ENCODE results near the gene PKIG. TPM values are rescaled to one million over a fixed set of nuclear protein-coding genes. Genes with fewer than 3 reads are reported as not detected.

The PKIG gene
- total RNA-seq, 2 experiments from 2014 or later: 3.3 to 5.1 TPM

Other genes with a start within 250 kb of the PKIG start
- not detected for gene R3HDML, start 245.5 kb upstream of the PKIG start, total RNA-seq
- not detected for gene HNF4A, start 226.9 kb upstream of the PKIG start, total RNA-seq
- gene TTPAL, start 106.7 kb upstream of the PKIG start, total RNA-seq: 10 to 100 TPM; 17.1 to 19.5 TPM
- gene SERINC3, start 60.5 kb upstream of the PKIG start, total RNA-seq: 10 to 100 TPM; 82.2 to 98.4 TPM
- 100 to 1,000 TPM; 103 to 107 TPM for gene ADA, start 69.1 kb downstream of the PKIG start, total RNA-seq
- not detected for gene CCN5, start 132.8 kb downstream of the PKIG start, total RNA-seq
- not detected for gene KCNK15, start 163.3 kb downstream of the PKIG start, total RNA-seq
- not detected for gene RIMS4, start 228.0 kb downstream of the PKIG start, total RNA-seq

All from activated CD4-positive, alpha-beta T cell treated with anti-CD3 and anti-CD28 coated beads, Interleukin-2, amount 10 ng/mL, durations not matched to agents 7 days and 5 days (primary cell).